ENCODE results near the gene MAVS.

The MAVS gene

GRCh38 chr20:3911956-3912355 lies 65.3 kb downstream of the MAVS start:
- no peak for DNase-seq (ENCODE audit: low read depth)

- no peak for DNase-seq (ENCODE audit: low read depth)
Measured at GRCh38 chr20:3914446-3914845, 67.8 kb downstream of the MAVS start.

GRCh38 chr20:3915691-3916090 lies 69.1 kb downstream of the MAVS start:
- no peak for DNase-seq (ENCODE audit: low read depth)

GRCh38 chr20:3916364-3916763 lies 69.7 kb downstream of the MAVS start:
- DNase-seq (ENCODE audit: low read depth), result no peak

- no peak for DNase-seq (ENCODE audit: low read depth)
Measured at GRCh38 chr20:3919352-3919751, 72.7 kb downstream of the MAVS start.

- DNase-seq (ENCODE audit: low read depth), result no peak
Measured at GRCh38 chr20:3922223-3922982, 75.8 kb downstream of the MAVS start.

- DNase-seq (ENCODE audit: low read depth), result no peak
Measured at GRCh38 chr20:3922983-3923339, 76.3 kb downstream of the MAVS start.

- no peak for DNase-seq (ENCODE audit: low read depth)
Measured at GRCh38 chr20:3923818-3924217, 77.2 kb downstream of the MAVS start.

- DNase-seq (ENCODE audit: low read depth), result no peak
Measured at GRCh38 chr20:3924304-3925112, 77.9 kb downstream of the MAVS start.

- no peak for DNase-seq (ENCODE audit: low read depth)
Measured at GRCh38 chr20:3925113-3925695, 78.6 kb downstream of the MAVS start.

All from activated T-cell treated with anti-CD3 and anti-CD28 coated beads for 24 hours (primary cell).